ENCODE measurements around the gene UVRAG. TPM values are rescaled to one million over a fixed set of nuclear protein-coding genes. Genes with fewer than 3 reads are reported as not detected.

UVRAG gene
- total RNA-seq, 1 donor from 2014 or later = 17.8 TPM

DNA sequence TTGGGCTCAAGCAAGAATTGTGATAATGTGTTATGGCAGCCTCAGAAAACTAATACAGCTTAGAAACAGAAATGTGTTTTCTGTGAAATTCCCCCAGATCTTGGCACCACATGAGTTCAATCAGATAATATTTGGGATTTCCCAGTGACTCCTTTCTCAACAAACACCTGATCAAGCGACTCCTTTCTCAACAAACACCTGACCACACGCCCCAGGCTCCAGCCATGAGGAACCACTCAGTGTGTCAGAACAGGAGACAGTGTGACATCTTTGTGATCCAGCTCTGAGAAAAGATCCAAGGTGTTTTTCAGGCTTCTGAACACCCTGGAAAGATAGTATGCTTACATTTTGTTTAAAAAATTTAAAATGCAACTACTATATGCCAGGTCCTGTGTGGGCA lies 1.9 kb upstream of the UVRAG start:
- peaks cover 2% of the 10 kb centered on the region for H3K27me3 Mint-ChIP-seq (ENCODE audit: unreplicated experiment)
- no peak for DNase-seq
- no peaks in the 10 kb centered on the region for H3K36me3 Mint-ChIP-seq (ENCODE audit: unreplicated experiment)
- peaks cover 3% of the 10 kb centered on the region for H3K9me3 Mint-ChIP-seq (ENCODE audit: unreplicated experiment)
- H3K27ac Mint-ChIP-seq (ENCODE audit: unreplicated experiment) = no peak overlapping the region
- H3K4me3 Mint-ChIP-seq (ENCODE audit: unreplicated experiment) = no peak overlapping the region
- H3K4me1 Mint-ChIP-seq (ENCODE audit: low read depth, unreplicated experiment) = no peaks in the 10 kb centered on the region
- TF ChIP-seq CTCF (IDR thresholded peaks at IDR 0.05; ENCODE audit: partially characterized antibody, unreplicated experiment) = no peak

- Mint-ChIP-seq H3K27ac (ENCODE audit: unreplicated experiment) (no peak overlapping the region), H3K27me3 (ENCODE audit: unreplicated experiment) (peaks cover 2% of the 10 kb centered on the region), H3K36me3 (ENCODE audit: unreplicated experiment) (no peaks in the 10 kb centered on the region), H3K4me3 (ENCODE audit: unreplicated experiment) (peak overlapping the region; percentile 97), H3K4me1 (ENCODE audit: low read depth, unreplicated experiment) (no peaks in the 10 kb centered on the region), H3K9me3 (ENCODE audit: unreplicated experiment) (peaks cover 3% of the 10 kb centered on the region)
- DNase-seq = no peak
- TF ChIP-seq CTCF (IDR thresholded peaks at IDR 0.05; ENCODE audit: partially characterized antibody, unreplicated experiment) = no peak
Measured at GRCh38 chr11:75813622-75814039, 1.4 kb upstream of the UVRAG start.

DNA sequence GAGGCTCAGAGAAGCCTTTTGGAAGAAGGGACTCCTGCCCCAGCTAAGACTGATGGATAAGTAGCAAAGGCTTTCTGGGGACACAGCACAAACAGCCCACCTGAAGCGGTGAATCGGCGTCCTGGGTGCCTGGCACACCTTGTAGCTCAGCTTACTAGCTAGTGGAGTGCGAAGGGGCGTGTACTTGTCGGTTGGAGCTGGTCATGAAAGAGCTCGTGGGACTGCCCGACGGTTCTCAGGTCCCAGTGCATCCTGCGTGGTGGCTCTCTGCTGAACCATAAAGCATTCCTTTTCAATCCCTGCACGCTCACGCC lies 690 bp upstream of the UVRAG start:
- peaks cover 2% of the 10 kb centered on the region for H3K27me3 Mint-ChIP-seq (ENCODE audit: unreplicated experiment)

GRCh38 chr11:75815345-75816168 lies 547 bp downstream of the UVRAG start:
- peak; percentile 58 for DNase-seq
- Mint-ChIP-seq H3K27ac (ENCODE audit: unreplicated experiment) (no peak overlapping the region), H3K4me3 (ENCODE audit: unreplicated experiment) (peak overlapping the region; percentile 97), H3K9me3 (ENCODE audit: unreplicated experiment) (peaks cover 3% of the 10 kb centered on the region), H3K4me1 (ENCODE audit: low read depth, unreplicated experiment) (no peaks in the 10 kb centered on the region), H3K27me3 (ENCODE audit: unreplicated experiment) (peaks cover 2% of the 10 kb centered on the region), H3K36me3 (ENCODE audit: unreplicated experiment) (no peaks in the 10 kb centered on the region)
- TF ChIP-seq CTCF (IDR thresholded peaks at IDR 0.05; ENCODE audit: partially characterized antibody, unreplicated experiment) = no peak

More for the DNA sequence above, 690 bp upstream of the UVRAG start:
- H3K9me3 Mint-ChIP-seq (ENCODE audit: unreplicated experiment) = peaks cover 3% of the 10 kb centered on the region
- H3K4me1 Mint-ChIP-seq (ENCODE audit: low read depth, unreplicated experiment) = no peaks in the 10 kb centered on the region
- H3K27ac Mint-ChIP-seq (ENCODE audit: unreplicated experiment) = peak overlapping the region; percentile 83
- peak overlapping the region; percentile 97 for H3K4me3 Mint-ChIP-seq (ENCODE audit: unreplicated experiment)
- TF ChIP-seq CTCF (IDR thresholded peaks at IDR 0.05; ENCODE audit: partially characterized antibody, unreplicated experiment) = no peak
- DNase-seq = no peak
- H3K36me3 Mint-ChIP-seq (ENCODE audit: unreplicated experiment) = no peaks in the 10 kb centered on the region

DNA sequence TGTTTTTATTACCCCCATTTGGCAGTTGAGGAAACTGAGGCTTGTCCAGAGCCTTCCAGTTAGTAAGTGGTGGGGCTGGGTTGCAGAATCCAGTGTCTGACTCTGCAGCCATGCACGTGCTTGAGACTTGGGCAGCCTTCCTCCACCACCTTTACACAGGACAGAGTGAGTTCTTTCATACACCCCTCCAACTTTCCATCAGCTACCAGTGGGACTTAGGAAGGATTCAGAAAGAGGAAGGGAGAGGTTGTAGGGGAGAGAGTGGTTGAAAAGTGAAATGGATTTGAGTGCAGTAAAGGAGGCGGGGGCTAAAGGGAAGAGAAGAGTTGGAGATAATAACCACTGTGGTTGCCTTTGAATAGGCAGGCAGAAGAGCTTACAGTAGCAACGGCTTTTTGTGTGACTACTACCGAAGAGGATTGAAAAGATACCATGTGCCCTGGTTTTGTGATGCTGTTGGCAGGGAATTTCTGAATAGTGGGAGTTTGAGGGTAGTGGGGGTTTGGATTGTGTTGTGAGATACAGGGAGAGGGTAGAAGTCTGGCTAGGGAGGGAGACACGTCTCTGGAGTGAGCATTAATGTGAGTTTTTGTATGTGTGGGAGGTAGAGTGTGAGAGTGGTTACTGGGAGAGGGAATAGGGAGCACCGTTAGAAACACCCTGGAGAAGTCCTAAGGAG lies 1.7 kb downstream of the UVRAG start:
- H3K9me3 Mint-ChIP-seq (ENCODE audit: unreplicated experiment) = peaks cover 3% of the 10 kb centered on the region
- no peaks in the 10 kb centered on the region for H3K4me1 Mint-ChIP-seq (ENCODE audit: low read depth, unreplicated experiment)
- DNase-seq = no peak
- H3K36me3 Mint-ChIP-seq (ENCODE audit: unreplicated experiment) = no peaks in the 10 kb centered on the region
- H3K27ac Mint-ChIP-seq (ENCODE audit: unreplicated experiment) = no peak overlapping the region
- TF ChIP-seq CTCF (IDR thresholded peaks at IDR 0.05; ENCODE audit: partially characterized antibody, unreplicated experiment) = no peak
- peaks cover 2% of the 10 kb centered on the region for H3K27me3 Mint-ChIP-seq (ENCODE audit: unreplicated experiment)
- H3K4me3 Mint-ChIP-seq (ENCODE audit: unreplicated experiment) = no peak overlapping the region

All from glutamatergic neuron (in vitro differentiated cells).